Urothelium cell line (cell line): Measurements from ENCODE around the gene C18orf63.
"Not testable (repeated sequence)": the region's sequence is repeated elsewhere in the genome, so short reads cannot be mapped to it uniquely, and the experiment has no call there.

Source experiments
- DNase-seq: peaks from one replicate; pipeline ENCODE4 v3.0.0; 2011; ENCODE audit warnings: low spot score, mixed read lengths
- FAIRE-seq: peaks from 2 replicates; lab custom pipeline; 2011; peaks lifted over from hg19 to GRCh38; lab: Jason Lieb, UNC

Gene C18orf63

GRCh38 chr18:74326231-74326630, 10.6 kb downstream of the C18orf63 start:
- DNase-seq (no peak), FAIRE-seq (no peak)

DNA sequence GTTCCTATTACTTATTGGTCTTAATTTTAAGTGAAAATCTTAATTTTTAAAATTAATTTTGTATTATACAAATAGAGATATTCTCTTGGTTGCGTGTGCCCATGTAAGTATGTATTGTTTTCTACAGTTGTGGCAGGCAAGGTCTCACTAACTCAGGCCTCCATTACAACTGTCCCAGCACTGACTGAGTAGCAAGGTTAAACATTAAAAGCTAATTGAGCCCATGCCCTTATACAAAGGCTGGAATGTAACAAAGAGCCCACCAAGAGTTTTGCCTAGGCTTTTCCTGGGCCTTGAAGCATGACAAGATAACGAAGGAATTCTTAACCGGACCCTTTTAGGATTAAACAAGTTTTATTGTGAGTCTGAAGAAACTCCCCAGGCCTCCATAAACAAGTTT, 11.2 kb downstream of the C18orf63 start:
- not testable (repeated sequence) for FAIRE-seq, DNase-seq

DNA sequence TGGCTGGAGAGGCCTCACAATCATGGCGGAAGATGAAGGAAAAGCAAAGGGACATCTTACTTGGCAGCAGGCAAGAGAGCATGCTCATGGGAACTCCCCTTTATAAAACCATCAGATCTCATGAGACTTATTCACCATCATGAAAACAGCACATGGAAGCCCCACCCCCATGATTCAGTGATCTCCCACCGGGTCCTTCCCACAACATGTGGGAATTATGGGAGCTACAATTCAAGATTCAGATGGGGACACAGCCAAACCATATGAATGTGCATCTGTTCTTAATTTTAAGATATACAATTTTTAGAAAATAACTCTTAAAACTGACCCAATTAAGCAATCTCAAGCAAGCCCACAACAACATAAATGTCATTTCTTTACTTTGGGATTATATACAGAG, 12.6 kb downstream of the C18orf63 start:
- FAIRE-seq (no peak), DNase-seq (no peak)

- DNase-seq = no peak
- no peak for FAIRE-seq
Observed at GRCh38 chr18:74329688-74330205, 14.1 kb downstream of the C18orf63 start.

DNA sequence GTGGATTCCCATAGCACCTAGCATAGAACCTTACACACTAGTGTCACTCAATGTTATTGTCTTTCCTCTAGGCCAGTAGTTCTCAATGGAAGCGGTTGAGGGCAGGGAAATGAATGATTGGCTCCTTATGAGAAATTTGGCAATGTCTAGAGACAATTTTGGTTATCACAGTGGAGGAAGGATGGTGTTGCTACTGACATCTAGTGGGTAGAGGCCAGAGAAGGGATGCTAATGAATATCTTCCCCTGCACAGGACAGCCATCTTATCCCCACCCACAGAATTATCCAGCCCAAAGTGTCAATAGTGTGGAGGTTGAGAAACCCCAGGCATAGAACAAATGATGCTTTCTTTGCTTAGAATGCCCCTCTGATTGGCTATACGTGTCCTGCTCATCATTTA, 15.8 kb downstream of the C18orf63 start:
- no peak for FAIRE-seq
- DNase-seq = peak; percentile 18

DNA sequence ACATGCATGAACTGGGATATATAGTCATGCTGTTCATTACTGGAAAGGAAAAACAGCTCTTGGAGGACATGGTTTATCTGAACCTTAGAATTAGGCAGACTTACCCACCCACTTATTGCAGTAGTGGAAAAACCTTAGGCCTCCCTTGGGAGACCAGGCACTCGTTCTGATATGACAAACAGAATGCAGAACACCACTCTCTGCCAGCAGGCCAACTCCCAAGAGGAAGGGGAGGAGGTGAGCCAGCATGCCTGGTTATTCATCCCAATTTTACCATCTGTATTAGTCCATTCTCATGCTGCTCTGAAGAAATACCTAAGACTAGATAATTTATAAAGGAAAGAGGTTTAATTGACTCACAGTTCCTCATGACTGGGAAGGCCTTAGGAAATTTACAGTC, 17.5 kb downstream of the C18orf63 start:
- DNase-seq (no peak), FAIRE-seq (no peak)

DNA sequence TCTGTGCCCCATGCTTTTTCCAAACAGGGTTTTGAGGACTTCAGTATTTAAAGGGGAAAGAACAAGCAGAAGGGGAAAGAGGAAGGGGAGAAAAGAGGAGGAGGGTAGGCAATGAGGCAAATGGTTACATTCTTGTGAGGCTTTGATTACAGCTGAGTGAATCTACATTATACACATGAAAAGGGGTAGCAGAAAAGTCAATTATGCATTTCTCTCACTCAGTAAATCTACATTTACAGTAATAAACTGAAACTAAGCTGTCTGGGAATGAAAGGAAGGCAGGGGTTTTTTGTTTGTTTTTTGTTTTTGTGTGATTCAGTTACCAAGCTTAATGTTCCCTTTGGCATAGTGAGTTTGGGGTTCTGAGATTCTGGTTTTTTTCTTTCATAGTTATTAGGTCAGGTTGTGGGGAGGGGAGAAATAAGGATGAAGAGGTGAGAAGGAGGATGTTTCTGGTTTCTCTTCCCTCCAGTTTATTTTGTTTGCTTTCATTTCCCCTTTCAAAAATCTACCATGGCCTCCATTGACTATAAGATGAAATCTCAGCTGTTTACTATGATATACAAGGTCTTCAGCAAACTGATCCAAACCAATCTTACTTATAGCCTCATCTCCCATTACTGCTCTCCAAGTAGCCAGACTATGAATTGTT, 18.7 kb downstream of the C18orf63 start:
- FAIRE-seq (no peak), DNase-seq (no peak)

DNA sequence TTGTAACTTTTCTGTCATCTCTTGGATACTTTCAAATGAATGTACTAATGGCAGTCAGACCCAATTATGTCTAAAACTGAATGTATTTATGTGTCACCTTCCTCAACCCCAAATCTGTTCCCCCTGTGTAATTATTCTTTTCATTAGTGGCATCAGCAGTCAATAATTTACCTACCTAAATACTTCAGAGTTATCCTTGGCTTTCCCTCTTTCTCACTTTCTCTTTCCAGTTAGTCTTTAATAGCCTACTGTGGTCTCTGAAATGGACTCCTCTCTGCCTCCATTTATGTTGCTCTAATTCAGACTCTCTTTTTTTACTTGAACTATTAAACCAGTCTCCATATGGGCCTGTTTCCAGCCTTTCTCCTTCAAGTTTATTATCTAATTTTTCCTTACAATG, 21.0 kb downstream of the C18orf63 start:
- DNase-seq (no peak), FAIRE-seq (no peak)

- no peak for DNase-seq
- FAIRE-seq = no peak
Observed at GRCh38 chr18:74337155-74337911, 21.7 kb downstream of the C18orf63 start.

GRCh38 chr18:74337912-74338309, 22.3 kb downstream of the C18orf63 start:
- FAIRE-seq (no peak), DNase-seq (no peak)

GRCh38 chr18:74342416-74343043, 26.9 kb downstream of the C18orf63 start:
- FAIRE-seq (no peak), DNase-seq (no peak)

- FAIRE-seq (no peak), DNase-seq (no peak)
Observed at GRCh38 chr18:74346206-74346605, 30.6 kb downstream of the C18orf63 start.

GRCh38 chr18:74348581-74348980, 32.9 kb downstream of the C18orf63 start:
- DNase-seq (no peak), FAIRE-seq (no peak)

DNA sequence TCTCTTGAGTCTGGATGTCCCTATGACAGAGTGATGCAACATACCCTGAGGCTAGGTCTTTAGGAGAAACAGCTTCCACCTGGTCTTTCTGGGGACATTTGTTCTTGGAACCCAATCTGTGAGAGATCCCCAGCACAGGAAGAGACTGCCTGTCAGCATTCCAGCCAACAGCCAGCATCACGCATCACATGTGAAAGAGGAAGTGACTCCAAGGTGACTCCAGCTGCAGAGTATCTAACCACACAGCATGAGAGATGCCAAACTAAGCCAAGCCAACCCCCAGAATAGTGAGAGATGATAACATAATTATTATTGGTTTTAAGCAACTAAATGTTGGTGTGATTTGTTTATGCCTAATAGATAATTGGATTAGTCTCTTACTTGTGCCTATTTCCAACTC, 35.7 kb downstream of the C18orf63 start:
- FAIRE-seq (no peak), DNase-seq (peak; percentile 26)

DNA sequence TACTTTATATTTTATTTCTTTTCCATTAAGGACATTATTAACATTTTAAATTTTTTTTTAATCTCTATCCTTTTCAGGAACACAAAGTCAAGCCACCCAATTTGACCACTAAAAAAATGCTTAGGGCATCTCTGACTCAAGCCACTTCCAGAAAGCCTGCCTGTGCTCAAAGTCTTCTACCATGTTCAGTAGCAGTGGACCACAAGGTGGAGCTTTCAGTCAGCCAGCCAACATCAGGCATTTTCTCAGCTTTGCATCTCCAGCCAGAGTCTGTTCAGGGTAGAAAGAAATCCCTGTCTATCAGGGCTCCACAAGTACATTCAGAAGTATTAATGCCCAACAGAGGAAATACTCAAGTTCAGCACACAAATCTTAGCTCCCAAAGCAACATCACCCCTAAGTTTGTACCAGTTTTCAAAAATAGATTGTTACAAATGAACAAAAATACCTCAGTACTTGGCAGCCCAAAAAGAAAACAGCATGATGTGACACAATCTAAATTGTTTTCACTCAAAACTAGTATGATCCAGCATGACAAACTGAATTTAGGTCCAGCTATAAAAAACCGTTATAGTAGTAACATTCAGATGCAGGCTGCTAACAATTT, 37.6 kb downstream of the C18orf63 start:
- DNase-seq = peak; percentile 55
- FAIRE-seq = no peak

- no peak for DNase-seq
- no peak for FAIRE-seq
Observed at GRCh38 chr18:74356959-74357358, 41.3 kb downstream of the C18orf63 start.

DNA sequence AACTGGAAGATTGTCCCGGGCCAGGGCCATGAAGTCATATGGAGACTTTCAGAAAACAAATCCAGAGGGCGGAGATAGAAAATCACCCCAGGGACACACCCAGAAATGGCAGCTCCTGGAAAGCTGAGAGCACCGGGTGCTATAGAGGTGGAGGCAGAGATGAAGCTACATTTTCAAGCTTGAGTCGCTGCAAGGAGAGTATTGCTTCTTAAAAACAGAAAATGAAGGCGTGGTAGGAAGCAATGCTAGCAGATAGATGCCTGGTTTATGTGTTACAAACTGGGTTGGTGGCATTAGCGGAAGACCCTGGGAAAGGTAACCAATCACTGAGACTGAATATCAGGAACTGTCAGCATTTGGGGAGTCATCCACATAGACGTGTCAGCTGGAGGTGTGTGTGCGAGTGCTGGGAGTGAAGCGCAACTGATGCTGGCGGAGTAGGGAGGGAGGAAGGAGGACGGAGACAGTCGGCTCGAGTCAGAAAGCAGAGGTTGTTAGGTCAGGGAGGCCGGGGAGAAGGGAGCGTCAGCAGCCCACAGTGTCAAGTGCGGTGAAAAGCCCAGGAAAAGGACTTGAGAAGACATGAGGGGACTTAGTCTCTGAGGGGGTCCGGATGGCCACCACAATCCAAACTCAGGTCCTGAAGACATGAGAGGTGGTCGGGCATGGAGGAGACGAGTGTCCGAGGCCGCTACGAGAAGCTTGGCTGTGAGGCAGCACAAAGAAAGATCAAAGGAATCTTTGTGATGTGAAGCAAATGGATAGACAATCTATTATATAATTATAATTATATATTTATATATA, 45.4 kb downstream of the C18orf63 start:
- no peak for DNase-seq
- FAIRE-seq = no peak

GRCh38 chr18:74367905-74368304, 52.3 kb downstream of the C18orf63 start:
- DNase-seq (no peak), FAIRE-seq (no peak)

DNA sequence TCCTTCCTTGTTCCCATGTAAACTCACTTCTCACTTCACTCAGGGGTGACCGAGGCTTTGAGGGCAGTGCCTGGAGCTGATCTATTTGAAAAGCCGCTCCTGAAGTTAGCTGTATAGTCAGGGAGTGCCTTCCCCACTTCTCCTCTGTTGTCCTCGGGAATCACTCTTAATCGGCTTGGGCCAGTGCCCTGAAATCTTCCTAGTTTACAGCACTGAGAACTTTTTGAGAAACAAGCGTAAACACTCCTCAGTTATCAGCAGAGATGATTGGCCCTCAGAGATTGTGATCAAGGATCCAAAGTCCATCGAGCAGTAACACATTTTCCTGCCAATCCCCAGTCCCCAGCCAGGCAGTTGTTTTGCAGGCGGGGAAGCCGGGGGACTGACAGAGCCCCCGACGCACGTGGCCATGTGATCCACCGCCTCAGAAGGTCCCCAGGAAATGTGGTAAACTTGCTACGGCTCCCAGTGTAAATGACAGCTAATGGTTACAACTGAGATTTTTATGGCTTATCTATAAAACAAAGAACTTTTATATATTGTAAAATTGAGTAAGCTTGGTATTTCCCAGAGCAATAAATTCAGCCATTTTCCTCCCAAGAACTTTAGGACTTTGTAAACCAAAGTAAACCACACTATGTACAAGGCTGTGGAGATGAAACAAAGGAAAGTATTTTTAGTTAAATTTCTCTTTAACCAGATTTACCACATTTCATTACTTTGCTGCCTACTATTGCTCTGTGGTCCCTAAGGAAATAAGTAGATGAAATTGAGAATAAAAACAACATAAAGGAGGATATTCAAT, 53.5 kb downstream of the C18orf63 start:
- no peak for FAIRE-seq
- DNase-seq = no peak

DNA sequence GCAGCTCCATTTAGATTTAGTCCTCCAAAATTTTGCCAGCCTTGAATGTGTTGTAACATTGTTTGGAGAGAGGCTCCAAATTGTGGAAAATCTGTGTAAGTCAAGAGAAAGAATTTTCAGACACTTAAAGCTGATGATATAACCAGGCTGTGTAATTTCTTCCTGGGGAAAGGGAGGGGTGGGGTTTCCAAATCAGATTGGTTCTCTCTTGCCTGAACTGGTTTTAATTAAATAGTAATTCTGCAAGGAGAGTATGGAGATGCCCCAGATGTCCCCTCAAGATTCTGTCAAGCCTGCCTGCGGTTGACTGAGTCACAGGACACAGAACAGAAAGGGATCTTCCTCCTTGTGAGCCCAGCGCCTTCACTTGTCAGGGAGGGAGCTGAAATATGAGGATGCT, 54.5 kb downstream of the C18orf63 start:
- no peak for FAIRE-seq

More for the DNA sequence above, 54.5 kb downstream of the C18orf63 start:
- DNase-seq = no peak
